HepG2 (cell line): Measurements from ENCODE around the gene AP4M1. TPM values are rescaled to one million over a fixed set of nuclear protein-coding genes. Genes with fewer than 3 reads are reported as not detected.

Source experiments
- AGO2 ChIP-seq: fragments of 200-400 bp; formaldehyde crosslinking; optimal IDR thresholded peaks from 2 replicates; pipeline ENCODE3; 2017; ENCODE audit warnings: mild to moderate bottlenecking, low read depth, low read length, moderate library complexity
- CC2D1A ChIP-seq: sonication (generic); formaldehyde crosslinking; IDR thresholded peaks from 2 replicates; pipeline ENCODE4 v1.8.1; 2023; ENCODE audit warnings: mild to moderate bottlenecking, missing genetic modification reagents
- DNMT3B ChIP-seq: conservative IDR thresholded peaks from 2 replicates; pipeline ENCODE4 v1.6.1; 2016; ENCODE audit warnings: missing biosample characterization, control low read depth
- ELF4 ChIP-seq: sonication (generic); formaldehyde crosslinking; IDR thresholded peaks from 2 replicates; pipeline ENCODE4 v1.5.0; 2020; ENCODE audit warnings: missing genetic modification reagents, mild to moderate bottlenecking, moderate library complexity, borderline replicate concordance
- FOXO1 ChIP-seq: sonication (generic); formaldehyde crosslinking; IDR thresholded peaks from 2 replicates; pipeline ENCODE4 v1.4.0; 2020; ENCODE audit warnings: missing genetic modification reagents
- MED13 ChIP-seq: sonication (generic); formaldehyde crosslinking; IDR thresholded peaks from 2 replicates; pipeline ENCODE4 v1.5.0; 2020; ENCODE audit warnings: missing genetic modification reagents
- MTF2 ChIP-seq: sonication (generic); formaldehyde crosslinking; IDR thresholded peaks from 2 replicates; pipeline ENCODE4 v1.5.0; 2020; ENCODE audit warnings: missing genetic modification reagents, borderline replicate concordance
- PHF20 ChIP-seq: sonication (generic); formaldehyde crosslinking; IDR thresholded peaks from 2 replicates; pipeline ENCODE4 v1.5.0; 2020; ENCODE audit warnings: mild to moderate bottlenecking, missing genetic modification reagents
- PITX1 ChIP-seq: sonication (generic); formaldehyde crosslinking; IDR thresholded peaks from 2 replicates; pipeline ENCODE4 v1.5.1; 2020; ENCODE audit warnings: mild to moderate bottlenecking, missing genetic modification reagents
- RFX1 ChIP-seq: fragments of 450-650 bp; IDR thresholded peaks from 2 replicates; pipeline ENCODE4 v1.6.1; 2017
- SKI ChIP-seq: fragments of 450-650 bp; IDR thresholded peaks from one replicate; pipeline ENCODE4 v1.6.1; 2018; ENCODE audit warnings: mild to moderate bottlenecking; ENCODE audit not compliant: partially characterized antibody
- SMAD9 ChIP-seq: sonication (generic); formaldehyde crosslinking; IDR thresholded peaks from 2 replicates; pipeline ENCODE4 v1.5.1; 2020; ENCODE audit warnings: mild to moderate bottlenecking, missing genetic modification reagents
- SMARCE1 ChIP-seq: fragments of 450-650 bp; IDR thresholded peaks from 2 replicates; pipeline ENCODE4 v1.6.1; 2017; ENCODE audit warnings: borderline replicate concordance
- SNRNP70 ChIP-seq: fragments of 200-400 bp; formaldehyde crosslinking; IDR thresholded peaks from 2 replicates; pipeline ENCODE4 v1.6.1; 2017; ENCODE audit warnings: mild to moderate bottlenecking, low read depth, low read length, moderate library complexity
- TP53 ChIP-seq: sonication (generic); formaldehyde crosslinking; conservative IDR thresholded peaks from 2 replicates; pipeline ENCODE4 v1.4.0; 2020; ENCODE audit warnings: missing genetic modification reagents
- ZFY ChIP-seq: sonication (generic); formaldehyde crosslinking; IDR thresholded peaks from 2 replicates; pipeline ENCODE4 v1.4.0; 2020; ENCODE audit warnings: missing genetic modification reagents
- ZFYVE20 ChIP-seq: sonication (generic); formaldehyde crosslinking; IDR thresholded peaks from 2 replicates; pipeline ENCODE4 v1.8.0; 2023; ENCODE audit warnings: low read depth, mild to moderate bottlenecking, moderate library complexity, missing genetic modification reagents, borderline replicate concordance
- ZKSCAN1 ChIP-seq: fragments of 150-350 bp; IDR thresholded peaks from 2 replicates; pipeline ENCODE4 v1.6.1; 2014; ENCODE audit warnings: low read length
- ZNF251 ChIP-seq: sonication (generic); formaldehyde crosslinking; IDR thresholded peaks from 2 replicates; pipeline ENCODE4 v1.9.0; 2021; ENCODE audit warnings: mild to moderate bottlenecking, missing genetic modification reagents
- ZNF713 ChIP-seq: sonication (generic); formaldehyde crosslinking; IDR thresholded peaks from 2 replicates; pipeline ENCODE4 v1.4.0; 2020; ENCODE audit warnings: mild to moderate bottlenecking, missing genetic modification reagents
- ZNF792 ChIP-seq: IDR thresholded peaks from 2 replicates; pipeline ENCODE4 v1.6.1; 2016
- polyA plus RNA-seq, 8 experiments: library from polyadenylated mRNA; depleted of rRNA in 3 of 8; stranded (reverse) in 7 of 8; unstranded in 1 of 8; fragments of >200 nt; fragmentation: Illumina TruSeq in 4 of 8; extraction: Trizol in 4 of 8; gene quantifications; 2 replicates each; pipeline versions ENCODE4 v1.2.1 to v1.2.3, GENCODE V29; 2011 to 2016; ENCODE audit warnings: low read depth in 4 of 8, missing spikeins in 1 of 8, mixed read lengths in 1 of 8; ENCODE audit not compliant: insufficient read depth in 1 of 8
- total RNA-seq, 5 experiments: library from RNA; depleted of rRNA; stranded (reverse); fragments of >200 nt; fragmentation: Illumina TruSeq; extraction: Trizol; gene quantifications; 2 replicates each; pipeline ENCODE4 v1.2.3, GENCODE V29; 2016; ENCODE audit warnings: low read depth in 1 of 5
- TF ChIP-seq, protein P1 (sequence below): sonication (generic); formaldehyde crosslinking; conservative IDR thresholded peaks from 2 replicates; pipeline ENCODE4 v1.4.0; 2020; ENCODE audit warnings: missing genetic modification reagents
- TF ChIP-seq, protein P2 (sequence below): sonication (generic); formaldehyde crosslinking; IDR thresholded peaks from 2 replicates; pipeline ENCODE4 v1.4.0; 2020; ENCODE audit warnings: missing genetic modification reagents
- TF ChIP-seq, protein P3 (sequence below): sonication (generic); formaldehyde crosslinking; IDR thresholded peaks from 2 replicates; pipeline ENCODE4 v1.8.0; 2022; ENCODE audit warnings: mild to moderate bottlenecking, missing genetic modification reagents, borderline replicate concordance
- TF ChIP-seq, protein P4 (sequence below): sonication (generic); formaldehyde crosslinking; conservative IDR thresholded peaks from 2 replicates; pipeline ENCODE4 v1.8.0; 2022; ENCODE audit warnings: missing genetic modification reagents

AP4M1 gene
- total and polyA plus RNA-seq, 2 of the 13 experiments (the other 11 are each of a cell fraction or from before 2014, with no cell fraction given), result 6.3 to 9.7 TPM

DNA sequence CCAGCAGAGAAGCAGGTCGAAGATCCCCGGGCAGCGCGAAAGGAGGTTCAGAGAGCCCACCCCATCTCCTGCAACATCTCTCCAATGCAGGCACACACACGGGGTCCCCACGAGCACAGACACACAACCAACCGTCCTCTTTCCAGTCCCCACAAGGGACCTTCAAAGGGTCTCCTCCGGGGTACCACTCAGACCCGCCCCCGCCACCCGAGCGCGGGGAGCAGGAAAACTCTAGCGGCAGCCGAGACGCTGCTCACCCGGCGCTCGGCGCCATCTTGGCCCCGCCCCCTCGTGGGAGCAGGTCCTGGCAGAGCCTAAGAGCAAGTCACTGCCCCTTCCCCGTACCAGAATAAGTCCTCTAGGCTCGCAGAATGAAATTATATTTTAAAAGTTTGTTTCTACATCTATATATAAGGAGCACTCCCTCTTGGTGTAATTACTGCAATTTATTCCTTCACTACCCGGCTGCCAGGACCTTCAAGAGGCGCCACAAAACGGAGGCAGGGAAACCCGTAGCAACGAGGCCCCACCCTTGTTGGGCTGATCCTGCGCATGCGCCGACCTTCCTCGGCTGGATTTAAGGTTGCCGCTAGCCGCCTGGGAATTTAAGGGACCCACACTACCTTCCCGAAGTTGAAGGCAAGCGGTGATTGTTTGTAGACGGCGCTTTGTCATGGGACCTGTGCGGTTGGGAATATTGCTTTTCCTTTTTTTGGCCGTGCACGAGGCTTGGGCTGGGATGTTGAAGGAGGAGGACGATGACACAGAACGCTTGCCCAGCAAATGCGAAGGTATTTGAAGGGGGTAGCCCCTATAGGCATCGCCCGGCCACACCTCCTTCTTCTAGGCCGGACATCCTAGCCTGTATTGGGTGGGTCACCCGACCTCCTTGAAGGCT is 17.9 kb downstream of the AP4M1 start, which contains the start of the genes CNPY4 and TAF6 (continued):
- TF ChIP-seq PHF20 (CRISPR knock-in tag) (peak; percentile 68; the same call in 1 of the 2 replicates), MED13 (CRISPR knock-in tag) (peak; percentile 64; the same call in 1 of the 2 replicates), MTF2 (no peak; the same call in 1 of the 2 replicates), ELF4 (CRISPR knock-in tag) (peak; percentile 52; the same call in 1 of the 2 replicates), RFX1 (peak; percentile 92), ZFY (no peak), SNRNP70 (no peak), SMARCE1 (no peak), CC2D1A (CRISPR knock-in tag) (no peak), ZKSCAN1 (no peak), ZNF251 (no peak), AGO2 (peak; percentile 29), ZNF792 (peak; percentile 61), TP53 (CRISPR knock-in tag) (0 out of 2 replicates have a peak, but pooled peaks have one; percentile 64), FOXO1 (CRISPR knock-in tag) (peak; percentile 42; the same call in 1 of the 2 replicates), ZFYVE20 (no peak), DNMT3B (CRISPR knock-in tag) (peak; percentile 91), SMAD9 (no peak), SKI (no peak), ZNF713 (CRISPR knock-in tag) (no peak), PITX1 (CRISPR knock-in tag) (no peak)
- TF ChIP-seq, protein P1, sequence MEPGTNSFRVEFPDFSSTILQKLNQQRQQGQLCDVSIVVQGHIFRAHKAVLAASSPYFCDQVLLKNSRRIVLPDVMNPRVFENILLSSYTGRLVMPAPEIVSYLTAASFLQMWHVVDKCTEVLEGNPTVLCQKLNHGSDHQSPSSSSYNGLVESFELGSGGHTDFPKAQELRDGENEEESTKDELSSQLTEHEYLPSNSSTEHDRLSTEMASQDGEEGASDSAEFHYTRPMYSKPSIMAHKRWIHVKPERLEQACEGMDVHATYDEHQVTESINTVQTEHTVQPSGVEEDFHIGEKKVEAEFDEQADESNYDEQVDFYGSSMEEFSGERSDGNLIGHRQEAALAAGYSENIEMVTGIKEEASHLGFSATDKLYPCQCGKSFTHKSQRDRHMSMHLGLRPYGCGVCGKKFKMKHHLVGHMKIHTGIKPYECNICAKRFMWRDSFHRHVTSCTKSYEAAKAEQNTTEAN (CRISPR knock-in tag), result peak; percentile 83
- TF ChIP-seq, protein P2, sequence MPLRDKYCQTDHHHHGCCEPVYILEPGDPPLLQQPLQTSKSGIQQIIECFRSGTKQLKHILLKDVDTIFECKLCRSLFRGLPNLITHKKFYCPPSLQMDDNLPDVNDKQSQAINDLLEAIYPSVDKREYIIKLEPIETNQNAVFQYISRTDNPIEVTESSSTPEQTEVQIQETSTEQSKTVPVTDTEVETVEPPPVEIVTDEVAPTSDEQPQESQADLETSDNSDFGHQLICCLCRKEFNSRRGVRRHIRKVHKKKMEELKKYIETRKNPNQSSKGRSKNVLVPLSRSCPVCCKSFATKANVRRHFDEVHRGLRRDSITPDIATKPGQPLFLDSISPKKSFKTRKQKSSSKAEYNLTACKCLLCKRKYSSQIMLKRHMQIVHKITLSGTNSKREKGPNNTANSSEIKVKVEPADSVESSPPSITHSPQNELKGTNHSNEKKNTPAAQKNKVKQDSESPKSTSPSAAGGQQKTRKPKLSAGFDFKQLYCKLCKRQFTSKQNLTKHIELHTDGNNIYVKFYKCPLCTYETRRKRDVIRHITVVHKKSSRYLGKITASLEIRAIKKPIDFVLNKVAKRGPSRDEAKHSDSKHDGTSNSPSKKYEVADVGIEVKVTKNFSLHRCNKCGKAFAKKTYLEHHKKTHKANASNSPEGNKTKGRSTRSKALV (CRISPR knock-in tag), result peak; percentile 83
- TF ChIP-seq, protein P3, sequence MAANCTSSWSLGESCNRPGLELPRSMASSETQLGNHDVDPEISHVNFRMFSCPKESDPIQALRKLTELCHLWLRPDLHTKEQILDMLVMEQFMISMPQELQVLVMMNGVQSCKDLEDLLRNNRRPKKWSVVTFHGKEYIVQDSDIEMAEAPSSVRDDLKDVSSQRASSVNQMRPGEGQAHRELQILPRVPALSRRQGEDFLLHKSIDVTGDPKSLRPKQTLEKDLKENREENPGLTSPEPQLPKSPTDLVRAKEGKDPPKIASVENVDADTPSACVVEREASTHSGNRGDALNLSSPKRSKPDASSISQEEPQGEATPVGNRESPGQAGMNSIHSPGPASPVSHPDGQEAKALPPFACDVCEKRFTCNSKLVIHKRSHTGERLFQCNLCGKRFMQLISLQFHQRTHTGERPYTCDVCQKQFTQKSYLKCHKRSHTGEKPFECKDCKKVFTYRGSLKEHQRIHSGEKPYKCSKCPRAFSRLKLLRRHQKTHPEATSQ (CRISPR knock-in tag), result no peak
- TF ChIP-seq, protein P4, sequence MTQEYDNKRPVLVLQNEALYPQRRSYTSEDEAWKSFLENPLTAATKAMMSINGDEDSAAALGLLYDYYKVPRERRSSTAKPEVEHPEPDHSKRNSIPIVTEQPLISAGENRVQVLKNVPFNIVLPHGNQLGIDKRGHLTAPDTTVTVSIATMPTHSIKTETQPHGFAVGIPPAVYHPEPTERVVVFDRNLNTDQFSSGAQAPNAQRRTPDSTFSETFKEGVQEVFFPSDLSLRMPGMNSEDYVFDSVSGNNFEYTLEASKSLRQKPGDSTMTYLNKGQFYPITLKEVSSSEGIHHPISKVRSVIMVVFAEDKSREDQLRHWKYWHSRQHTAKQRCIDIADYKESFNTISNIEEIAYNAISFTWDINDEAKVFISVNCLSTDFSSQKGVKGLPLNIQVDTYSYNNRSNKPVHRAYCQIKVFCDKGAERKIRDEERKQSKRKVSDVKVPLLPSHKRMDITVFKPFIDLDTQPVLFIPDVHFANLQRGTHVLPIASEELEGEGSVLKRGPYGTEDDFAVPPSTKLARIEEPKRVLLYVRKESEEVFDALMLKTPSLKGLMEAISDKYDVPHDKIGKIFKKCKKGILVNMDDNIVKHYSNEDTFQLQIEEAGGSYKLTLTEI, result no peak
